Inferior parietal cortex (tissue), 1 donor: Measurements from ENCODE around the gene LMO4.

Experiments used
- DNase-seq: peaks from one replicate; pipeline ENCODE4 v3.0.0-alpha.2; 2016; ENCODE audit errors: extremely low spot score

The LMO4 gene

DNA sequence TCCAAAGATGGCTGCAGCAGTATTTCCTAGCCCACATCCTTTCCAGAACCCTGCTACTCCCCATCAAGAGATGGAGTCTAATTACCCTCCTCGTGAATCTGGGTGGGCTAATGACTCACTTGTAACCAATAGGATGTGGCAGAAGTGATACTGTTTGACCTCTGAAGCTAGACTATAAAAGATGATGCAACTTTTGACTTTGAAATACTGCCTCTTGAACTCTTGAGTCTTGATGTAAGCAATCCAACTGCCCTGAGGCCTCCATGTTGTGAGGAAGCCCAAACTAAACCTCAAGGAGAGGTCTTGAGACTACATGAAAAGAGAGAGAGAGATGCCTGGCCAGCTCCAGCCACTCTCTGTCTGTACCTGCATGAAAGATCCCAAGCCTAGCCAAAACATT, 29.5 kb downstream of the LMO4 start:
- no peak for DNase-seq

DNA sequence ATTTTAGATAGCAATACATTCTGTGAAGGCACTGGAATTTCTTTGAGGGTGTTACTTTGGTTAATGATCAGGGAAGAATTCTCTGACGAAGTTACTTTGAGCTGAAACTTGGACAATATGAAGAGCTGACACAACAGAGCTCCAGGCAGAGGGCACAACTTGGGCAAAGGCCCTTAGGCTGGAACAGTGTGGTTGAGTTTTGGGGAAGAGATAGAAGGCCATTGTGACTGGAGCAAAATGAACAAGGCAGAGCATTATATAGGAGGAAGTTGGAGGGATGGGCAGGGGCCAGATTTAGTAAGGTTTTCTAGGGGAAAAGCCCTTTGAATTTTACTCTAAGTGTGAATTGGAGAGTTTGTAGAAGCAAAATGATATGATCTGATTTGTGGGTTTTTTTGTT, 30.9 kb downstream of the LMO4 start:
- no peak for DNase-seq

DNA sequence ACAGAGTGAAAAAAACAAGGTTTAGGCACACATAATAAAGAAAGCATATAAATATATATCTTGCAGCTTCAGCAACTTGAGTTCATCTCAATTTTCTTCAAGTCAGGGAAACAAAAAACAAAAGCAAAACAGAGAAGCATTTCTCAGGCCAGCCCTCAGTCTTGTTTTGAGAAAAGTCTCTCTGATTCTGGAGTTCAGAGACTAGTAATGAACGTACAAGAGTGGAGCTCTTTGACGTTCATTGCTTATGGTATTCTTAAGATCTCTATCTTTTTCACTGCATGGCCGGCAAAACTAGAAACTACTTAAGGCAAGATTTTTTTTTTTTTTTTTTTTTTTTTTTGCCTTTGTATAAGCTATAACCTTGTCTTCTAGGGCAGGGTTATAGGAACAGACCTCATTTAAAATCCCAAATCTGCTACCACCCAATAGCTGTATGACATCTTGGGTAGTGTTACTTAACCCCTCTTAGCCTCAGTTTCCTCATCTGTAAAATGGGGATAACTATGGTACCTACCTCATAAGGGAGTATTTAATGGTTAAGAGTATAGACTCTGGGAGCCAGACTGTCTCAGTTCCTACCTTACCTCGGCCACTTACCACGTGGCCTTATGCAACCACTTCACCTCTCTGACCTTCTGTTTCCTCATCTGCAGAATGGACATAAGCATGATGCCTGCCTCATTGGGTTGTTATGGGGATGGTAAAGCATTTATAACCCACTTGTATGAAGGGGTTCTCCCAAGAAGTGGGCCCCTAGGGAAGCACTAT, 33.6 kb downstream of the LMO4 start:
- no peak for DNase-seq

DNA sequence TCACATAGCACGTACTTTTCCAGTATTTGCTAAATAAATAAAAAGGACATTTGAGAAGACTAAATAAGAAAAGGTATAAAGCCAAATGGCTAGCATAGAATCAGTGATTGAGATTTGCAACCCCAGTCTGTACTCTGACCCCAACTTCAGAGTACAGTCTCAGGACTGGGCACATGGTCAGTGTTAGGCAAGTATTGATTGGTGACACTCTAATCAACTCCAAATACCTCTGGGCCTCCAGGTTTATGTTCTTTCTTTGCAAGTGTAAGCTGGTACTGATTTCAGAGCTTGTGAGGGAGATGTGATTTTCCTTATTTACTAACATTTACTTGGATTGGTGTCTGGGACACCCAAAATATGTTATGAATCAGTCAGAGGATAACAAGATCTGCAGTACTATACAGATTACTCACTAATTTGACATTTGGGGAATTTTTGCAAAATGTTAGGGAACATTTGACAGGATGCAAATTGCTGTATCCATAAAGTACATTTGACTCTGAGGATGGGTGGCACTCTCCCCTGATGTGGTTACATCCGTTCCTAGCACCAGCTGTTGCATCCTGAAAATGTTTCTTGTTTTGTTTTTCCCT, 34.2 kb downstream of the LMO4 start:
- DNase-seq, result no peak

DNA sequence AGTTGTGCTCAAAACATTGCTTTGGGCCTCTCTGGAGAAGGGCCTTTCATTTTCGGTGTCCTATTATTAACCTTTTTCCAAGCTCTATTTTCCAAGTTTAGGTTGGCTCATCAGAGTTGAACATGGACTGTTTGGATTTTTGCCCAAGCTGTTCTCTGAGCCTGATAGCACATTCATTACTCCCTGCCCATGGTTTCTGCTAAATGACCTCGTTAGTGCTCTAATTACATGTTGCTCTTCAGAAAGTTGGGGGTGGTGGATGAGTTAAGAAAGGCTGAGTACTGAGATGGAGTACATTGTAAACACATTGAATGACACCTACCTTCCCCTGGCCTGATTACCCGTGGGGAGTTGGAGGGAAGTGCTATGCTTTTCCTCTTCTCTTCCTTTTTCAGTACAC, 38.9 kb downstream of the LMO4 start:
- no peak for DNase-seq

DNA sequence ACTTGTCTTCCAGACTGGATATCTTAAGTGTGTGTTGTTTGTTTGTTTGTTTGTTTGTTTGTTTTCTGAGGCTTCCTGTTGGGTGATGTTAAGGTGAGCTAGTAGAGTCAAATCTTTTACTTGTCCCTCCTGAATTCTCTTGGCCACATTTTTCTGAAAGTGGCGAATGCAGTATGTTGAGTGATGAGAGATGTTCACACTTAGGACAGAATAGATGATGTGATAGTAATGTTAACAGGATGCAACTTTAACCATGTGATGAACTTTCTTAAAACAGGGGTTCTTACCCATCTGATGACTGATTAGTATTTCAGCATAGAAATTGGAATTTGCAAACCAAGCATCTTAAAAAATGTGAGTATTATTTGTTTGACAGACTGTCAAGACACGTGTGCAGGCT, 40.2 kb downstream of the LMO4 start:
- no peak for DNase-seq

DNA sequence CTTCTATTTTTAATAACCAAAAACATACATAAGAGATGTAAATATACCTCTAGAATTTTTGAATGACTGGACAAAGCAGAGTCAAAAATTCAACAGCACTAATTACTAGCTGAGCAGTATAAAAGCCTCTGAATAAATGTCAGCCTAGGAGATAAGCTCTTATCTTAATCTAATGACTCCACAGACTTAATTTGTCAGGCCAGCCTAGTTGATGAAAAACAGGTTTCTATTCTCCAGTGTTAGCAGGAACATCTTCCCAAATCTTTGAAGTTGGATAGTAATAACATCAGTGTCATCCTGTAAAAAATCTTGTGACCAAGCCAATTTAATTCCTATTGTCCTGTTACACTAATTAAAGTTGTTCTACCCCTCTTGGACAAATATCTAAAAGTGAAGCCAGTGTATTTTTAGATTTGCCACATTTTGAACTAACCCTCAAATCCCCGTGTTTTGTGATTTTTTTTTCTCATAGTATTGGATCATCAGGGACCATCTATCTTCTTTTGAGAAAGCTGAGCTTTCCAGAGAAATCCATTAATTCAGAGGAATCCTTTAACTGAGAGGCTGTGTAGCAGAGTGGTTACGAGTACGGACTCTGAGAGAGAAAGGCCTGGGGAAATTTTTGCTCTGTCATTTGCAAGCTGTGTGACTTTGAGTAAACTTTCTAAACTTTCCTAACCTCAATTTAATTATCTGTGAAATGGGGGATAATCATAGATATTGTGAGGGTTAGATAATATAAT, 41.2 kb downstream of the LMO4 start:
- no peak for DNase-seq

DNA sequence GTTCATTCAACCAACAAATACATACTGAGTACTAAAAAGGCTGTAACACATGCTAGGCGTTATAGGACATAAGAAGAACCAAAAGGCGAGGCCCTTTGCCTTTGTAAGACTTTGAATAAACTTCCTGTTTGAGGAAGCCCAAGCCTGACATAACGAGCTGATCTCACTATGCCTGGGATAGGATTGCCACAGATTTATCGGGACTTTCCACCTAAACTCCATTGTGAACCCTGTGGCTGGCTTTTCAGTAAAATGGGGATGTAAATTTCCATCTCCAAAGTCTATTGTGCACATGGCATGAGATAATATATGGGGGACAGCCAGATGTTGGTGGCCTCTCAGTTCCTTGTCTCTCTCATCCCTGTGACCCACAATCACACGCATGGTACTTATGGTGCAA, 41.9 kb downstream of the LMO4 start:
- no peak for DNase-seq

DNA sequence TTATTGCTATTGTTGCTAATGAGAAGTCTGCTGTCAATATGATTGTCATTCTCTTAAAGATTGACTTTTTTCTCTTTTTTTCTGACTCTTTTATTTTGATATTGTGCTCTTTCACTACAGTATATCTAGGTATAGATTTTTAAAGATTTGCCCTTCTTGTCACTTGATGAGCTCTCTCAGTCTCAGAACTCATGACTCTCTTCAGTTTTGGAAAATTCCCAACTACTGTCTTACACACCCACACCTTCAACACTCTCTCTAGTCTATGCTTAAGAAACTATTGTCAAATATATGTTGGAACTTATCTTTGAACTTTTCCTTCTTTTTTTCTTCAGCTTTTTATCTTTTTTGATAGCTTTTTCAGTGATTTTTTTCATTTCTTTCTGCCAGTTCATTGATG, 50.6 kb downstream of the LMO4 start:
- DNase-seq, result no peak

DNA sequence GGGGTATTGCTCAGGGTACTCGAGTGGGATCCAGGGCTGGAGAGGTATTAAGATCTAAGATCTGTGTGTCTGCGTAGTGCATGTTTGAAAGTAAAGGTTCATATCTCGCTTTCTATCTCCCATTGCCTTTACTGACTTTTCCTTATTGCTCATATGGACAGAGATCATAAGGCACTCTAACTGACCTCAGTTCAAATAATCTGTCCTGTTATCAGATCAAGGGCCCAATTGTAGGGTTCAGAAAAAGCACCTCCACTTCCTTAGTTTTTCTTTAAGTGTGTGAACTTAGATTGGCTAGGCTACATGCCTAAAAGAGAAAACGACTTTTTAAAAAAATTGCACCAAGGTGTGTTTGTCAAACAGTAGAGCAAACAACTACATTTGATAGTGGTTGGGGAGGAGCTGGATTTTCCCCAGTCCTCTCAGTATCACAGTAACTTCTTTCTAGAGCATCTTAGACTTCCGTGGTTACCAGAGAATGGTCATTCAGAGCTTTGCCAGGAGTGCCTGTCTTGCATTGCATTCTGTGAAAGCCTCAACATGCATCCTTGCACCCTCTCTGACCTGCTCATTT, 57.6 kb downstream of the LMO4 start:
- no peak for DNase-seq

DNA sequence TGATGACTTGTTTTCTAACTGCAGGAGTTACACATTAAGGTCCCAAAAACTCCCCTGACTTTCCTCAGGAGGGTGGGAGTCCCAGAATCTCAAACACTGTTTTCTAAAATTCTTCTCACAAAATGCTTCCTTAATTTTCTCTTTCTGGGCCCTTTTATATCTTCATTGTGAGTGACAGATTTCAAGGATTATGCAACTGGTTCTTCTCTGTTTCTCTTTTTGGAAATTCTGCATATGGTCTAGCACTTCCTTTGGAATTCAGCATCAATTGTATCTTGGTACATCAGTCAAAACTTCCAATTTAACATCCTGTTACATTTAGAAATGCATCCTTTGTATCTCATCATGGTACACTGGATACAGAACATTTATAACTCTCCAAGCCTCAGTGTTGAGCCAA, 59.7 kb downstream of the LMO4 start:
- no peak for DNase-seq

DNA sequence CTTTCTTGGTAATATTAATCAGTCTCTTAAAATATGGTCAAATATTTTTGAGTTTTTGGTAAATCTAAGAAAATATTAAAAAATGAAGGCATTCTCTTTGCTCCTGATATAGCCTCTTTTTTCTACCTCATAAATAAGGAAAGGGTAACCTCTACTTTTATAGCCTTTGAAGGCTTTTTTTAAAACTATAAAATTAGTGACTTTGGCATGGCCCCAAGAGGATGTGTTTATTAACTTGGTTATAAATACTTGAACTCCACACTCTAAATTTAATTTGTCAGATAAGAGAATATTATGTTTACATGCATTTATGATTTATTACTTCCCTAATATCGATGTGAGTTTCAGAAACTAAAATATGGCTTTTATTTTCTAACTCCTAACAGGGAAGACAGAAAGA, 60.3 kb downstream of the LMO4 start:
- DNase-seq, result no peak

DNA sequence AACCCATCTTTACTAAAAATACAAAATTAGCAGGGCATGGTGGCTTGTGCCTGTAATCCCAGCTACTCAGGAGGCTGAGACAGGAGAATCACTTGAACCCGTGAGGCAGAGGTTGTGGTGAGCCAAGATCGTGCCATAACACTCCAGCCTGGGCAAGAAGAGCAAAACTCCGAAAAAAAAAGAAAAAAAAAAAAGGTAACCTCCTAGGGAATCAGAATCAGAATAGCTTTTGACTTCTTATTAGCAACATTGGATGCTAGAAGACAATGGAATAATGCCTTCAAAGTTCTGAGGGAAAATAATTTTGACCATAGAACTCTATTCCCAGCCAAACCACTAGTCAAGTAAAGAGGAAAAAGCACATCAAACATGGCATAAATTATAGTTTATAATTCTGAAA, 60.9 kb downstream of the LMO4 start:
- no peak for DNase-seq

DNA sequence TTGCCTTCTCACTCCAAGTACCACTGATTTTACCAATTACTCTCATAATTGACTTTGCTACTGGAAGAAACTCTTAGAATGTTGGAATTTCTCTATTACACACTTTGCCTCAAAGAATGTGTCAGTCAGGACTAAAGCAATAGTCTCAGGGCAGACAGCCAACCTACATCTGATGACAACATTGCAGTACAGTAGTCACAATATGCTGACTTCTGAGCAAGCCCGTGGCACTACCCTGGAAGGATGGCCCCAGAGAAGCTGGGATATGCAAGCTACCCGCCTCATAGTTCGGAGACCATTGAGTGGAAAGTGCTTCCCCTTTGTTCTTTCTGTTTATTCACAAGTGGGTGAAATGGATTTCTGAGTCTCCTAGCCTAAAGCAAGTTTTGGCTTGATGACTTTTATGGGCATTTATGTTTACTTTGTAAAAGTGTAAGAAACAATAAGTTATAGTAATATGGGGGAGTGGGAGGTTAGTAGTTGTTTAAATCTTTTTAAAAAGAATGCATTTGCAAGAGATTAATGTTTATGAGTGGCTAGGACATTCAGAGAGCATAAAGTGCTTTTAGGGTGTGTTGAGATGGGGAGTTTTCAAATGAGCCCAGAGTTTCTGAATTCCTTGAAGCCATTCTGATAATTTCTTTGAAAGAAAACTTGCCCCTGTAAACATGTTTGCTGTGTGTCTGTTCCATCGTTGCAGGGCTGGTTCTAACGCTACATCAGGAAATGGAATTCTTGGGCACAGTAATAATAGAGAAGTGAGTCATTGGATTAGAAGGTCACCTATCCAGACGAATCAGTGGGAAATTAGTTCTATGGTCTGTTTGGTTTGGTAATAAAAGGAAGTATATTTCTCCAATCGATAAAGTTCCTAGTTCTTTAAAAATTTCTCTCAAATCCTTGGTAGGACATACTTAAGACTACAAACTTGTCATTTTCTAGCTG, 63.8 kb downstream of the LMO4 start:
- no peak for DNase-seq

DNA sequence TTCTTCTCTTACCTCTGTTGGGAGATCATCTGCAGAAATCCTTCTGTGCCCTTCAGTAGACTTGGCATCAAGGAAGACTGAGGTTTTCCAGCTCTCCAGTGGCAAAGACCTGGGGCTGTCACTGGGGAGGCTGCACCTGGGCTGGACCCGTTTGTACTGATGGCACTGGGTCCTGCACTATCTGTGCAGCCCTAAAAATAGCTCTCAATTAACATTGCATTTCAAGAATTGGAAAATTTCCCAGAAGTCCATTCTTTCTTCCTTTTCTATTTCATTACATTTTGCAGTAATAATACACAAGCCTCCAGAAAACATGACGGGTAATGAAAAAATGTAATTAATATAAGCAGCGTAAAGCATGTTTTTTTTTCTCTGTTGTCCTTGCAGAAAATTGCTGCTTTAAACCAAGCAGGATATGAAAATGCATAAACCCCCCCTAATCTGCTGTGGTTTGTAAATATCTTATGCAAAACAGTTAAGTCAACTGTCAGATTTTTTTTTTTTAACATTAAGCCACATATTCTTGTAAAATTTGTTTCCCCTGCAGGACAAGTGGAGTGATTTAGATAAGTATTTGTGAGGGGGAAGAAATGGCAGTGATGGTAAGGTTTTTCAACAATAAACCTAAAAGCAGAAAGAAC, 64.9 kb downstream of the LMO4 start:
- DNase-seq, result no peak

DNA sequence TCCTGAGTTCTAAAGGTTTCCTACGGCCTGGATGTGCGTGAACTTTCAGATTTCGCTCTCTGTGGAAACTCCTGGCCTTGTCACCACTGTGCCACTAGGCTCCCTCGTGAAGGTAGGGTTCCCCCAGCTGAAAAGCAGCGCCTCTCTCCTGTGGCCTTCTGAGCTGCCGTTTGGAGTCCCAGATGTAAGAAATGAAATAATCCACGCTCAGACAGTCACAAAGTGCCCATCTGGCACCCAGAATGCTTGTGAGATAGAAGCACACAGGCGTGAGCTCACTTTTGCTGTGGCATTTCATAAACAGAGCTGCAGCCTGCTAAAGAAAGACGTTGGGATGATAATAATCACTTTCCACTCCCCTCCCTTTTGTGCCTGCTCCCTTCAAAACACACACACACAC, 65.8 kb downstream of the LMO4 start:
- DNase-seq, result no peak

DNA sequence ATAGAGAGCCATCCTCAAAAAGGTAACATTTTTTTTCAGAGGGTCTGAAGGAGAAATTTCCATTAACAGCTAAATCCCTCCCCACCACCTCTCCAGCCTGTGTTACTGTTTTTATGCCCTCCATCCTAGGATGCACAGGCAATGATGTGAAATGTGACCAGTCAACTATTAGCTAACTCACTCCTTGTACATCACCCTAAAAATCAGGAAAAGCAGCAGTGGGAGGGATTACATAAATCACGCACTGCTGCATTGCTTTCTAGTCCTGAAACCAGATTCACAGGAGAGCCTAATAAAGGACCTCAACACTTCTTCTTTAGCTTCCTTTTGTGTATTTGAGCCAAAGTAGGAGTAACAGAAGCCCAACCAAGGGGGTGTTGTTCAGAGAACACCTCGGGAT, 66.3 kb downstream of the LMO4 start:
- no peak for DNase-seq
